Body of pancreas (tissue), 4 donors: ENCODE measurements around the gene BEST4.

Source experiments
- CTCF ChIP-seq, 7 experiments: fragments of 450-650 bp in 4 of 7; fragments of 200-600 bp in 3 of 7; sonication (generic) in 3 of 7; IDR thresholded peaks; one replicate each; pipeline ENCODE4 v1.5.1; 2016 to 2019; ENCODE audit warnings: antibody characterized with exemption in 7 of 7
- POLR2A ChIP-seq, 3 donors: fragments of 450-650 bp; IDR thresholded peaks; one replicate each; pipeline ENCODE4 v1.6.1; 2016; ENCODE audit warnings: antibody characterized with exemption in 3 of 3, mild to moderate bottlenecking in 2 of 3

DNA sequence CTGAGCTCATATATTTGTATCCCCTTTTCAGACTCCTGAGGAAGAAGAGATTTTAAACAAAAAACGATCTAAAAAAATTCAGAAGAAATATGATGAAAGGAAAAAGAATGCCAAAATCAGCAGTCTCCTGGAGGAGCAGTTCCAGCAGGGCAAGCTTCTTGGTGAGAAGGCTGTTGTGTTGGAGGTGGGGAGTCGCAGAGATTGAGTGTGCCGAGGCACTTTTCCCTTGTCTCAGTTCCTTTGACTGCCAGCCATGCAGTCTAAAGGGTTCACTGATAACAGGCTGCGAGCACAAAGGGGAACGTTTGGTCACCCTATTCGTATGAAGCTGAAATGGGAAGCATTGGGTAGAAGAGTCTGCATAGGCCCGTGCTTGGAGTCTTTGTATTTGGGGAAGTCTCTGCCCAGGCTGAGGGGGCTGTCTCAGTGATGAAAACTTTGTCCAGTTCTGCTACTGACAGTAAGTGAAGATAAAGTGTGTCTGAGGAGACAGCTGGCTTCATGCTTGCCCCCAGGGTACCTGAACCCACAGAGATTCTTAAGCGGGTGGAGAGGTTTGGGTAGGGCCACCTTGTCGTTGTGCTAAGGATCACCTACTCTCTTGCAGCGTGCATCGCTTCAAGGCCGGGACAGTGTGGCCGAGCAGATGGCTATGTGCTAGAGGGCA is 9.9 kb downstream of the BEST4 start:
- TF ChIP-seq CTCF (IDR thresholded peaks at IDR 0.05) (no peak), POLR2A (IDR thresholded peaks at IDR 0.05) (no peak)
